ENCODE results near the gene SCFD1. TPM values are rescaled to one million over a fixed set of nuclear protein-coding genes. Genes with fewer than 3 reads are reported as not detected.
"Not testable (repeated sequence)": the region's sequence is repeated elsewhere in the genome, so short reads cannot be mapped to it uniquely, and the experiment has no call there.

The SCFD1 gene
- total RNA-seq, 1 donor from 2014 or later, result 37.8 TPM

DNA sequence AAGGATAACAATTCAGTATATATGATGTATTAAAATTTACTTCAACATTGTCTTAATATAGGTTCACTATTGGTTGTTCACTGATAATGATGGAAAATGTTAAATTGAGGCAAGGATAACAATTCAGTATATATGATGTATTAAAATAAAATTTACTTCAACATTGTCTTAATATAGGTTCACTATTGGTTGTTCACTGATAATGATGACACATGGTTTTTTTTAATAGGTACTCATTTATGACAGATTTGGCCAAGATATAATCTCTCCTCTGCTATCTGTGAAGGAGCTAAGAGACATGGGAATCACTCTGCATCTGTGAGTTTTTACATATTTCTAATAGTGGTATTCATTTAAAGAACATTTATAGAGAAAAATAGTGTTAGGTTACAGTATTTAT, 8.1 kb downstream of the SCFD1 start:
- TF ChIP-seq, protein P1, sequence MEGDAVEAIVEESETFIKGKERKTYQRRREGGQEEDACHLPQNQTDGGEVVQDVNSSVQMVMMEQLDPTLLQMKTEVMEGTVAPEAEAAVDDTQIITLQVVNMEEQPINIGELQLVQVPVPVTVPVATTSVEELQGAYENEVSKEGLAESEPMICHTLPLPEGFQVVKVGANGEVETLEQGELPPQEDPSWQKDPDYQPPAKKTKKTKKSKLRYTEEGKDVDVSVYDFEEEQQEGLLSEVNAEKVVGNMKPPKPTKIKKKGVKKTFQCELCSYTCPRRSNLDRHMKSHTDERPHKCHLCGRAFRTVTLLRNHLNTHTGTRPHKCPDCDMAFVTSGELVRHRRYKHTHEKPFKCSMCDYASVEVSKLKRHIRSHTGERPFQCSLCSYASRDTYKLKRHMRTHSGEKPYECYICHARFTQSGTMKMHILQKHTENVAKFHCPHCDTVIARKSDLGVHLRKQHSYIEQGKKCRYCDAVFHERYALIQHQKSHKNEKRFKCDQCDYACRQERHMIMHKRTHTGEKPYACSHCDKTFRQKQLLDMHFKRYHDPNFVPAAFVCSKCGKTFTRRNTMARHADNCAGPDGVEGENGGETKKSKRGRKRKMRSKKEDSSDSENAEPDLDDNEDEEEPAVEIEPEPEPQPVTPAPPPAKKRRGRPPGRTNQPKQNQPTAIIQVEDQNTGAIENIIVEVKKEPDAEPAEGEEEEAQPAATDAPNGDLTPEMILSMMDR (conservative IDR thresholded peaks at IDR 0.05; ENCODE audit: low read depth, low read length), result no peak
- no peak overlapping the region for H3K4me3 ChIP-seq (ENCODE audit: low read depth, low read length)
- no peak for DNase-seq (ENCODE audit: low read depth)

DNA sequence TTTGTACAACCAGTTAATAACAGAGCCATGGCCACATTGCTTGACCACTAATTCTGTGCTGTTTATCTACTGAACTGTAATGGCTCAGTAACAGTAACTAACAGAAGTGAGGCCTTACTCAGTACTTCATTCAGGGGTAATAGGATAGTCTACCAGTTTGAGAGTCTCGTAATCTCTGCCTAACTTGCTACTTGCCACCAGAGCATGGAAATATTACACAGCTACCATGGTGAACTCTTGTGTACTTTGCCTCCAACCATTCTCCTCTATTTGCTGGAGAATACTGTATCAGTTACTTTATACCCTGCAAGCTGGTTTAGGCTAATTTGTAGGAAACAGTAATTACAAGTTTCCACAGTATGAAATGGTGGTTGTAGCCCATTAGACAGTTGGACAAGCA, 10.6 kb downstream of the SCFD1 start:
- no peak for DNase-seq (ENCODE audit: low read depth)
- TF ChIP-seq, protein P1 (conservative IDR thresholded peaks at IDR 0.05; ENCODE audit: low read depth, low read length), result no peak
- no peak overlapping the region for H3K4me3 ChIP-seq (ENCODE audit: low read depth, low read length)

DNA sequence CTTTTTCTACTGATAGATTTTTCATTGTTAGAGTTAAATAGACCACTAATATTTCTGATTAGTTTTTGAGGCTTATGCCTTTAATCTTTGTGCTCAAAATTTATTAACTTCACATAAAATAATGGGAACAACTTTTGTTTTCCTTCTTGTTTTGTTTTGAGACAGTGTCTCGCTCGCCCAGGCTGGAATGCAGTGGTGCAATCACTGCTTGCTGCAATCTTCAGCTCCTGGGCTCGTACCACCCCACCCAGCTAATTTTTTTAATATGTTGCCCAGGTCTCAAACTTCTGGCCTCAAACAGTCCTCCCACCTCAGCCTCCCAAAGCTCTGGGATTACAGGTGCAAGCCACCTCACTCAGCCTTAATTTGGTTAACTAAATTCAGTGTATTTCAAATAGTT, 16.8 kb downstream of the SCFD1 start:
- TF ChIP-seq, protein P1 (conservative IDR thresholded peaks at IDR 0.05; ENCODE audit: low read depth, low read length), result no peak
- no peak for DNase-seq (ENCODE audit: low read depth)
- no peak overlapping the region for H3K4me3 ChIP-seq (ENCODE audit: low read depth, low read length)

DNA sequence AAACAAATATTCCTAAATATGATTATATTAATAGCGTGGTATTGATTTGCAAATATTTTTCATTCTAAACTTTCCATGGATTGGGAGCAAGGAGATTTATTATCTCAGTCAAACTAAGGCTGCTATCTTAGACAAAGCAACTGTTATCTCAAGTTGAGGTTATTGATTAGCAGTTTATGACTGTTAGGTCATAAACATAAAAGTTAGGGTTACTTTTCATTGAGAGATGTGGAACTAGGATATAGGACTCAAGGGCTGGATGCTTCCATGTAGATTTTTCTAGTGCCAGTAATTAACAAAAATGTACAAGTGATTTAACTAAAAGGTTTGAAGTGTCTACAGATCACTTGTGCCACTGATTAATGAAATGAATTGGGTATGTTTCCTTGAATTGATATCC, 19.1 kb downstream of the SCFD1 start:
- TF ChIP-seq, protein P1 (conservative IDR thresholded peaks at IDR 0.05; ENCODE audit: low read depth, low read length), result no peak
- H3K4me3 ChIP-seq (ENCODE audit: low read depth, low read length), result no peak overlapping the region
- no peak for DNase-seq (ENCODE audit: low read depth)

DNA sequence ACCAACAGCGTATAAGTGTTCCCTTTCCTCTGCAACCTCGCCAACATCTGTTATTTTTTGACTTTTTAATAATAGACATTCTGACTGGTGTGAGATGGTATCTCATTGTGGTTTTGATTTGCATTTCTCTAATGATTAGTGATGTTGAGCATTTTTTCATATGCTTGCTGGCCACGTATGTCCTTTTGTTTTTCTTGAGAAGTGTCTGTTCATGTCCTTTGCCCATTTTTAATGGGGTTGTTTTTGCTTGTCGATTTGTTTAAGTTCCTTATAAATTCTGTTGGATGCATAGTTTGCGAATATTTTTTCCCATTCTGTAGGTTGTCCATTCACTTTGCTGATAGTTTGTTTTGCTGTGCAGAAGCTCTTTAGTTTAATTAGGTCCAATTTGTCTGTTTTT, 22.3 kb downstream of the SCFD1 start:
- DNase-seq (ENCODE audit: low read depth); H3K4me3 ChIP-seq (ENCODE audit: low read depth, low read length): not testable (repeated sequence)

DNA sequence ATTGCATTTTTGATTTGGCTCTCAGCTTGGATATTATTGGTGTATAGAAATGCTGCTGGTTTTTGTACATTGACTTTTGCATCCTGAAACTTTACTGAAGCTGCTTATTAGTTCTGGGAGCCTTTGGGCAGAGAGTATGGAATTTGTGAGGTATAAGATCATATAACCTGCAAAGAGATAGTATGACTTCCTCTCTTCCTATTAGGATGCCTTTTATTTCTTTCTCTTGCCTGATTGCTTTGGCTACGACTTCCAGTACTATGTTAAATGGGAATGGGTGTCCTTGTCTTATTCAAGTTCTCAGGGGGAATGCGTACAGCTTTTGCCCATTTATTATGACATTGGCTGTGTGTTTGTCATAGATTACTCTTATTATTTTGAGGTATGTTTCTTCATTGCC, 23.5 kb downstream of the SCFD1 start:
- TF ChIP-seq, protein P1 (conservative IDR thresholded peaks at IDR 0.05; ENCODE audit: low read depth, low read length), result no peak
- no peak overlapping the region for H3K4me3 ChIP-seq (ENCODE audit: low read depth, low read length)

DNA sequence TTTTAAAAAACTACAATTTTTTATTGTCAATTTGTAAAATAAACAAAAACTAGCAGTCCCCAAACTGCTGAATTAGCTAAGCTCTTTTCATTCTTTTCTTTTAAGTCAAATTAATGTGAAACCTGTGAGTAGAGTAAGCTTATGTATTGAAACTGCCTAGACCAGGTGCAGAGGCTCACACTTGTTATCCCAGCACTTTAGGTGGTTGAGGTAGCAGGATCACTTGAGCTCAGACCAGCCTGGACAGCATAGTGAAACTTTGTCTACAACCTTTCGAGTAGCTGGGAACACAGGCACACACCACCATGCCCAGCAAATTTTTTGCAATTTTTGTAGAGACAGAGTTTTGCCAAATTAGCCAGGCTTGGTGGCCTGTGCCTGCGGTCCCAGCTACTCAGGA, 26.4 kb downstream of the SCFD1 start:
- DNase-seq (ENCODE audit: low read depth), result no peak
- H3K4me3 ChIP-seq (ENCODE audit: low read depth, low read length), result no peak overlapping the region
- TF ChIP-seq, protein P1 (conservative IDR thresholded peaks at IDR 0.05; ENCODE audit: low read depth, low read length), result no peak

More for the DNA sequence above, 23.5 kb downstream of the SCFD1 start:
- DNase-seq (ENCODE audit: low read depth), result no peak

DNA sequence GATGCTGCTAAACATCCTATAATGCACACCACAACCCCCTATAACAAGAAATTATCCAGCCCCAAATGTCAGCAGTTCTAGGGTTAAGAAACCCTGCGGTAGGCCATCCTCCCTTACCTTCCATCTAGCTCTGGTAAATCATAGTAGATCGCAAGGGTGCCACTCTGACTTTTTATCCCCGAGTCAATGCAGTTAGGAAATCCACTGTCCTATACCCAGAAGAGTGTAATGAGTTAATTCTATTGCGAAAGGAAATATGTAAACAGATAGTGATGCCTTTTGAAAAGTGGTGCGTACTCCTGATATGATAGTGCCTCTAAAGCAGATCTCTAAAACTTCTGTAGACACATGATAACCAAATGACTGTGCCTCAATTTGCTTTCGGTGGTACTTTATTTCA, 29.8 kb downstream of the SCFD1 start:
- no peak overlapping the region for H3K4me3 ChIP-seq (ENCODE audit: low read depth, low read length)
- TF ChIP-seq, protein P1 (conservative IDR thresholded peaks at IDR 0.05; ENCODE audit: low read depth, low read length), result no peak
- DNase-seq (ENCODE audit: low read depth), result no peak

Data from epithelial cell of proximal tubule (primary cell).